H9 (cell line): ENCODE data around the gene CXXC5. TPM values are rescaled to one million over a fixed set of nuclear protein-coding genes. Genes with fewer than 3 reads are reported as not detected.

Source experiments
- DNase-seq: peaks from one replicate; pipeline ENCODE4 v3.0.0-alpha.2; 2017
- H2AFZ ChIP-seq: one replicate; pipeline ENCODE4 v1.6.1; 2013; ENCODE audit warnings: mild to moderate bottlenecking, low read length, control low read depth, moderate library complexity
- H2AK5ac ChIP-seq: 2 replicates; pipeline ENCODE4 v1.6.1; 2013; ENCODE audit warnings: low read length, control low read depth, mixed read lengths; ENCODE audit not compliant: insufficient read length
- H2BK120ac ChIP-seq: one replicate; pipeline ENCODE4 v1.6.1; 2013; ENCODE audit warnings: low read depth, mild to moderate bottlenecking, low read length, control low read depth, inconsistent platforms; ENCODE audit not compliant: poor library complexity, severe bottlenecking
- H2BK12ac ChIP-seq: 2 replicates; pipeline ENCODE4 v1.6.1; 2013; ENCODE audit warnings: low read length, control low read depth, mixed read lengths, low read depth; ENCODE audit not compliant: insufficient read length
- H2BK15ac ChIP-seq: 2 replicates; pipeline ENCODE4 v1.6.1; 2013; ENCODE audit warnings: low read depth, low read length, control low read depth
- H2BK20ac ChIP-seq: one replicate; pipeline ENCODE4 v1.6.1; 2013; ENCODE audit warnings: low read depth, mild to moderate bottlenecking, low read length, control low read depth, inconsistent platforms; ENCODE audit not compliant: poor library complexity, severe bottlenecking
- H2BK5ac ChIP-seq: 2 replicates; pipeline ENCODE4 v1.6.1; 2013; ENCODE audit warnings: low read length, control low read depth, mixed read lengths; ENCODE audit not compliant: insufficient read length
- H3K14ac ChIP-seq: 2 replicates; pipeline ENCODE4 v1.6.1; 2013; ENCODE audit warnings: low read length, control low read depth; ENCODE audit not compliant: insufficient read depth
- H3K18ac ChIP-seq: 2 replicates; pipeline ENCODE4 v1.6.1; 2013; ENCODE audit warnings: low read depth, mild to moderate bottlenecking, mixed read lengths, low read length, control low read depth; ENCODE audit not compliant: insufficient read length
- H3K23ac ChIP-seq: 2 replicates; pipeline ENCODE4 v1.6.1; 2013; ENCODE audit warnings: low read length, control low read depth, mixed read lengths, low read depth; ENCODE audit not compliant: insufficient read length
- H3K23me2 ChIP-seq: 2 replicates; pipeline ENCODE4 v1.6.1; 2013; ENCODE audit warnings: low read depth, mild to moderate bottlenecking, mixed read lengths, low read length, control low read depth; ENCODE audit not compliant: insufficient read length, poor library complexity, severe bottlenecking
- H3K27ac ChIP-seq: 2 replicates; pipeline ENCODE4 v1.5.1; 2013; ENCODE audit warnings: low read length, control low read depth, mixed read lengths, low read depth; ENCODE audit not compliant: insufficient read length
- H3K27me3 ChIP-seq: 2 replicates; pipeline ENCODE4 v1.6.1; 2013; ENCODE audit warnings: low read length, control low read depth, inconsistent platforms; ENCODE audit not compliant: insufficient read depth
- H3K4ac ChIP-seq: 2 replicates; pipeline ENCODE4 v1.6.1; 2013; ENCODE audit warnings: low read depth, mild to moderate bottlenecking, control low read depth, inconsistent platforms, low read length, moderate library complexity
- H3K4me1 ChIP-seq: 2 replicates; pipeline ENCODE4 v1.6.1; 2013; ENCODE audit warnings: low read length, control low read depth, inconsistent platforms; ENCODE audit not compliant: insufficient read depth
- H3K4me2 ChIP-seq: 2 replicates; pipeline ENCODE4 v1.6.1; 2013; ENCODE audit warnings: low read length, control low read depth, mixed read lengths; ENCODE audit not compliant: insufficient read length, insufficient read depth
- H3K56ac ChIP-seq: 2 replicates; pipeline ENCODE4 v1.6.1; 2013; ENCODE audit warnings: low read depth, mild to moderate bottlenecking, mixed read lengths, low read length, control low read depth; ENCODE audit not compliant: insufficient read length
- H3K79me1 ChIP-seq: 2 replicates; pipeline ENCODE4 v1.6.1; 2013; ENCODE audit warnings: low read depth, mild to moderate bottlenecking, moderate library complexity, low read length, control low read depth, inconsistent platforms; ENCODE audit not compliant: insufficient read depth, poor library complexity, severe bottlenecking
- H3K79me2 ChIP-seq: 2 replicates; pipeline ENCODE4 v1.6.1; 2013; ENCODE audit warnings: low read length, control low read depth, inconsistent platforms; ENCODE audit not compliant: insufficient read depth
- H3K9ac ChIP-seq: 2 replicates; pipeline ENCODE4 v1.6.1; 2013; ENCODE audit warnings: low read length, control low read depth, mixed read lengths; ENCODE audit not compliant: insufficient read length; ENCODE audit errors: extremely low read depth
- H3K9me3 ChIP-seq: one replicate; pipeline ENCODE4 v1.6.1; 2013; ENCODE audit warnings: low read depth, low read length, inconsistent platforms; ENCODE audit not compliant: control insufficient read depth
- H3T11ph ChIP-seq: one replicate; pipeline ENCODE4 v1.6.1; 2013; ENCODE audit warnings: mild to moderate bottlenecking, low read length, control low read depth, inconsistent platforms
- H4K20me1 ChIP-seq: one replicate; pipeline ENCODE4 v1.6.1; 2013; ENCODE audit not compliant: control insufficient read depth, insufficient read length, insufficient read depth
- H4K5ac ChIP-seq: 2 replicates; pipeline ENCODE4 v1.6.1; 2013; ENCODE audit warnings: low read depth, mild to moderate bottlenecking, mixed read lengths, low read length, control low read depth; ENCODE audit not compliant: insufficient read length
- H4K8ac ChIP-seq: replicated peaks from 2 replicates; pipeline ENCODE4 v1.6.1; 2013; ENCODE audit warnings: low read length, control low read depth, mixed read lengths, low read depth; ENCODE audit not compliant: insufficient read length
- H4K91ac ChIP-seq: 2 replicates; pipeline ENCODE4 v1.6.1; 2013; ENCODE audit warnings: low read depth, mild to moderate bottlenecking, moderate library complexity, mixed read lengths, low read length, control low read depth; ENCODE audit not compliant: insufficient read length
- H3K27ac Mint-ChIP-seq, 3 experiments: 2 replicates in 2 of 3; 3 replicates in 1 of 3; pipeline ENCODE4 v1.8.0; 2020 to 2021; ENCODE audit warnings: mixed read lengths in 3 of 3, mild to moderate bottlenecking in 1 of 3, moderate library complexity in 1 of 3
- H3K27me3 Mint-ChIP-seq: 2 replicates; pipeline ENCODE4 v1.8.0; 2021; ENCODE audit warnings: low read depth, mild to moderate bottlenecking, moderate library complexity, mixed read lengths
- H3K36me3 Mint-ChIP-seq, 3 experiments: 2 replicates in 2 of 3; 3 replicates in 1 of 3; pipeline ENCODE4 v1.8.0; 2020 to 2021; ENCODE audit warnings: low read depth in 3 of 3, mixed read lengths in 3 of 3; ENCODE audit not compliant: insufficient read depth in 1 of 3
- H3K4me1 Mint-ChIP-seq, 2 experiments: 2 replicates each; pipeline ENCODE4 v1.8.0; 2020; ENCODE audit warnings: mixed read lengths in 2 of 2
- H3K4me3 Mint-ChIP-seq, 2 experiments: 2 replicates in 1 of 2; 3 replicates in 1 of 2; pipeline ENCODE4 v1.8.0; 2020 to 2021; ENCODE audit warnings: mild to moderate bottlenecking in 2 of 2, mixed read lengths in 2 of 2, moderate library complexity in 1 of 2
- H3K9me3 Mint-ChIP-seq, 2 experiments: 2 replicates in 1 of 2; 3 replicates in 1 of 2; pipeline ENCODE4 v1.8.0; 2020; ENCODE audit warnings: mild to moderate bottlenecking in 2 of 2, mixed read lengths in 2 of 2, moderate library complexity in 1 of 2
- CTCF ChIP-seq: fragments of 200-600 bp; sonication (generic); conservative IDR thresholded peaks from 3 replicates; pipeline ENCODE4 v1.8.0; 2021; ENCODE audit warnings: antibody characterized with exemption, mild to moderate bottlenecking
- WGBS: extraction: QIAGEN DNeasy Blood & Tissue Kit; methylation state at CpG from one replicate; pipeline ENCODE4 v1.1.7; 2013; ENCODE audit warnings: missing lambda C conversion rate, low lambda C conversion rate, mixed read lengths; ENCODE audit not compliant: insufficient read length; ENCODE audit errors: extremely low coverage; 5-methylcytosine and 5-hydroxymethylcytosine counted together
- total RNA-seq: library from RNA; stranded (reverse); gene quantifications from 2 replicates; pipeline ENCODE4 v1.2.1, GENCODE V29; 2021

The CXXC5 gene
- total RNA-seq, 1 experiment from 2014 or later = 105 TPM

- H3T11ph ChIP-seq = no peak overlapping the region
- H3K79me2 ChIP-seq = no peaks in the 10 kb centered on the region
- Mint-ChIP-seq H3K4me1 (peaks cover 2 to 10% of the 10 kb centered on the region in 2 experiments; a peak in 2 of 4 replicates), H3K36me3 (no peaks in the 10 kb centered on the region), H3K27me3 (no peaks in the 10 kb centered on the region; the same call in 1 of the 2 replicates), H3K4me3 (no peak overlapping the region), H3K9me3 (no peaks in the 10 kb centered on the region), H3K27ac (no peak overlapping the region)
- H3K4me2 ChIP-seq = no peak overlapping the region
- no peak overlapping the region for H2BK12ac ChIP-seq
- no peaks in the 10 kb centered on the region; the same call in 1 of the 2 replicates for H3K4me1 ChIP-seq
- H2BK5ac ChIP-seq = no peak overlapping the region
- TF ChIP-seq CTCF = no peak
- WGBS = no CpG with 5 or more reads among the region's 3 CpGs
- H3K23me2 ChIP-seq = no peaks in the 10 kb centered on the region
- H3K23ac ChIP-seq = no peak overlapping the region
- H3K9me3 ChIP-seq = no peaks in the 10 kb centered on the region
- no peak overlapping the region for H2BK120ac ChIP-seq
- H2BK20ac ChIP-seq = no peak overlapping the region
- H3K14ac ChIP-seq = no peak overlapping the region
- no peaks in the 10 kb centered on the region for H4K20me1 ChIP-seq
- no peaks in the 10 kb centered on the region for H3K27me3 ChIP-seq
- no peak overlapping the region for H3K27ac ChIP-seq
- no peak overlapping the region for H4K8ac ChIP-seq
- H3K79me1 ChIP-seq = no peaks in the 10 kb centered on the region
- no peak overlapping the region for H2BK15ac ChIP-seq
- no peak overlapping the region for H2AK5ac ChIP-seq
- H4K91ac ChIP-seq = no peak overlapping the region
- no peak overlapping the region for H2AFZ ChIP-seq
- DNase-seq = no peak
- H3K9ac ChIP-seq = no peak overlapping the region
- no peak overlapping the region for H3K4ac ChIP-seq
- H4K5ac ChIP-seq = no peak overlapping the region
- no peak overlapping the region for H3K56ac ChIP-seq
- no peak overlapping the region for H3K18ac ChIP-seq
Measured at GRCh38 chr5:139731281-139731680, 83.1 kb downstream of the CXXC5 start.
